Ishikawa (cell line): ENCODE measurements around the gene GAL3ST1.

Source experiments
- CEBPB ChIP-seq: IDR thresholded peaks from 2 replicates; pipeline ENCODE4 v1.6.1; 2012
- CREB1 ChIP-seq: IDR thresholded peaks from 2 replicates; pipeline ENCODE4 v1.6.1; 2012; ENCODE audit warnings: low read depth
- EGR1 ChIP-seq: IDR thresholded peaks from 2 replicates; pipeline ENCODE4 v1.6.1; 2012
- EP300 ChIP-seq: IDR thresholded peaks from 2 replicates; pipeline ENCODE4 v1.6.1; 2012; ENCODE audit warnings: borderline replicate concordance
- FOXM1 ChIP-seq: IDR thresholded peaks from 2 replicates; pipeline ENCODE4 v1.6.1; 2012; ENCODE audit warnings: low read depth, borderline replicate concordance
- MAX ChIP-seq: IDR thresholded peaks from 2 replicates; pipeline ENCODE4 v1.6.1; 2012
- NFIC ChIP-seq: IDR thresholded peaks from 2 replicates; pipeline ENCODE4 v1.6.1; 2012
- RAD21 ChIP-seq: IDR thresholded peaks from 2 replicates; pipeline ENCODE4 v1.6.1; 2012; ENCODE audit warnings: low read depth
- REST ChIP-seq: IDR thresholded peaks from 2 replicates; pipeline ENCODE4 v1.6.1; 2012; ENCODE audit warnings: low read depth, mild to moderate bottlenecking
- TAF1 ChIP-seq: IDR thresholded peaks from 2 replicates; pipeline ENCODE4 v1.6.1; 2012; ENCODE audit warnings: low read depth, mild to moderate bottlenecking
- TCF12 ChIP-seq: IDR thresholded peaks from 2 replicates; pipeline ENCODE4 v1.6.1; 2012; ENCODE audit warnings: low read depth
- TEAD4 ChIP-seq: IDR thresholded peaks from 2 replicates; pipeline ENCODE4 v1.6.1; 2012
- USF1 ChIP-seq: IDR thresholded peaks from 2 replicates; pipeline ENCODE4 v1.6.1; 2012
- YY1 ChIP-seq: IDR thresholded peaks from 2 replicates; pipeline ENCODE4 v1.6.1; 2012; ENCODE audit warnings: low read depth
- ZBTB7A ChIP-seq: IDR thresholded peaks from 2 replicates; pipeline ENCODE4 v1.6.1; 2012; ENCODE audit warnings: low read depth

GAL3ST1 gene

DNA sequence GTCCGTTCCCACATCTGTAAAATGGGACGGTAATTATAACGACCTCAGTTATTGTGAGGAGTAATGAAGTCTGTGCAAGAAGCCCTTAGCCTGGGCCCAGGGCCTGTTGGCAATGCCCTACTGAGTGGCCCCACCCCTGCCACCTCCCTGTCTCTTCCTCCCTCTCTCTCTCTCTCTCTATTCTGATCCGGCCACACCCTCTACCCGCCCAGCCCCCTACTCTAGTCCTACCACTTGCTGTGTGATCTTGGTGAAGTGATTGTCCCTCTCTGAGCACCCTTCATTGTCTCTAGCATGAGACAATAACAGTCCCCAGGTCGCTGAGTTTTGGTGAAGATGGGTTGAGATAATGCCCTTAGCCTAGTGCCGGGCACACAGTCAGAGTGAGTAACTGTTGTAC, 20.5 kb downstream of the GAL3ST1 start:
- no peak for TF ChIP-seq TCF12
- TF ChIP-seq EP300: no peak
- TF ChIP-seq NFIC: no peak
- TF ChIP-seq TAF1: no peak
- no peak for TF ChIP-seq CEBPB
- no peak for TF ChIP-seq MAX
- no peak for TF ChIP-seq EGR1
- TF ChIP-seq YY1: no peak
- no peak for TF ChIP-seq RAD21
- no peak for TF ChIP-seq ZBTB7A
- TF ChIP-seq FOXM1: no peak
- TF ChIP-seq USF1: no peak
- no peak for TF ChIP-seq REST
- no peak for TF ChIP-seq TEAD4
- no peak for TF ChIP-seq CREB1

DNA sequence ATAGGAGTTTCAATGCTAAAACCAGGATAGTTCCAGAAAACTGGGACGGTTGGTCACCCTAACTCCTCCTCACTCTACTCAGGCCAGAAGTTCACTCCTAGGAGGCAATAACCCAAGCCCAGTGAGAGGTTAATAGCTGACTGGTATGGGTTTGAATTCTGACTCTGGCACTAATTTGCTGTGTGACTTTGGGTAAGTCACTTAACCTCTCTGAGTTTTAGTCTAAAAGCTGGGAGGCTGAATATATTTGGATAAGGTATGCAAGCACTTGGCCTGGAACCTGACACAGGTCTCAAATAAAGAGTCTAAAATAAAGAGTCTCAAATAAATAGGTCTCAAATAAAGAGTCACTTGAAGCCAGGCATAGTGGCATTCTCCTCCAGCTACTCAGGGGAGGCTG, 21.7 kb downstream of the GAL3ST1 start:
- TF ChIP-seq MAX (no peak), CREB1 (no peak), NFIC (no peak), CEBPB (no peak), EGR1 (no peak), TCF12 (no peak), FOXM1 (no peak), RAD21 (no peak), TAF1 (no peak), USF1 (no peak), YY1 (no peak), TEAD4 (no peak), EP300 (no peak), REST (no peak), ZBTB7A (no peak)

DNA sequence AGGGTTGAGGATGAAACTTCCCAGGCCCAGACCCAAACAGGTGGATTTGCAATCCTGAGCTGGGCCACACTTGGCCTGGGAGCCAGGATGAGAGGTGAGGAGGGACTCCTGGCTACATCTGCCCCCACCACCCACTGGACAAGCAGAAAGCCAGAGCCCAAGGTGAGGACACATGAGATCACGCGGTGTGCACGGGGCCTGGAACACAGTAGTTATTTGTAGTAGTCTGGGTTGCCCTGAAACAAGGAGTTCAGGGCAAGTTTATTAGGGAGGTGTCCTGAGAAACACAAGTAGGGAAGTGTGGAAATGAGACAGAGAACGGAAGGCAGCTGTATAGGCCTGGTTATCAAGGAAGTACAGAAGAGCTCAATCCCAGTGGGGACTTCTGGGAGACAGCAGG, 27.3 kb downstream of the GAL3ST1 start:
- TF ChIP-seq USF1 (no peak), TCF12 (no peak), CREB1 (no peak), EP300 (no peak), RAD21 (no peak), CEBPB (no peak), ZBTB7A (no peak), EGR1 (no peak), YY1 (no peak), TAF1 (no peak), FOXM1 (no peak), NFIC (no peak), REST (no peak), MAX (no peak), TEAD4 (no peak)

DNA sequence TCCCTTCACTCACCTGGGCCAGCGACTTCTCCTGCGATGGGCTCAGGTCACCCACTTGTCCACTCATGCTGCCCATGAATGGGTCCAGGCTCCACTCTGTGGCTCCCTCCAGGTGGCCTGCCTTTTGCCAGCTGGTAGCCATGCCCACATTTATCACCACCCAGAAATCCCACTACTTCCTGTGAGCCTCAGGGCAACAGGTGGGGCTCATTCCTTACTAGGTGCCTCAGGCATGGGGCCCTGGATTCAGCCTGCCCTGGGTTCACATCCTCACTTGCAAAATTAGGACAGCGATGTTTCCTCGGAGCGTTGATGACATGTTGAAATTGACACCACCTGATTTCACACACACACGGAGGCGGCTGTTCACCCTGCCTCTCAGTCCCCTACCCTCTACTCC, 27.8 kb downstream of the GAL3ST1 start, which contains the start of gene SEC14L6:
SEC14L6 (minus strand) TSS at position 126 of the 400 bp plus-strand sequence; CDS start at position 67, 59 bp downstream.
- TF ChIP-seq RAD21 (no peak), CEBPB (no peak), MAX (no peak), REST (no peak)
